Dermis blood vessel endothelial cell (primary cell): ENCODE results near the gene NOS1. TPM values are rescaled to one million over a fixed set of nuclear protein-coding genes. Genes with fewer than 3 reads are reported as not detected.

Experiments
- DNase-seq: peaks from one replicate; pipeline ENCODE4 v3.0.0; 2010
- total RNA-seq: library from RNA; depleted of rRNA; stranded (reverse); fragments of >200 nt; gene quantifications from 2 replicates; pipeline ENCODE4 v1.2.3, GENCODE V29; 2014

NOS1 gene
- total RNA-seq, 1 donor from 2014 or later = not detected

DNA sequence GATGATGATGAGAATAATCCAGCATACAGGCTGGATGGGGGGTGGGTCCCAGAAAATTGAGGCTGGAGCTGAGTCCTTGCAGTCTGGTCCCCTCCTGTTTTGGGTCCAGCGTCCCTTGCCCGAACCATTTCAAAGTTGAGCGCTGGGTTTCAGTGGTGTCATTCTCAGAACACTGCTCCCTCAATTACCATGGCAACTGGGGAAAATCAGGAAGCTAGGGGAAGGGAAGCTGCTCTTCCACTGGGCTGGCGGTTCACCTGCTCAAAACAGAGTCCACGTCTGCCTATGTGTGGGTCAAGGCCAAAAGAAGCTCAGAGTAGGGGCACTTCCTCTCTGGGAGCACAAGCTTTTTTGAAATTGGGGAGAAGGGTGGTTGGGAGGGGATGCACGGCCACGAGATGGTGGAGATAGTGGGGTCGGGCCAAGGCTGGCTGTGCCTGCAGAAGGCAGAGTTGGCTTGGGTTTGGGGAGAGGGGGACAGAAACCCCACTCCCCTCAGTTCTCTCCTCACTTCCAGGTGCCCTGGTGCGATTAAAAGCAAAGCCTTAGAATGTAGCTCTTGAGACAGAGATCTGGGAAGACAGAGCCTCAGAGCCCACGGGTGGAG is 1.7 kb upstream of the NOS1 start:
- no peak for DNase-seq

DNA sequence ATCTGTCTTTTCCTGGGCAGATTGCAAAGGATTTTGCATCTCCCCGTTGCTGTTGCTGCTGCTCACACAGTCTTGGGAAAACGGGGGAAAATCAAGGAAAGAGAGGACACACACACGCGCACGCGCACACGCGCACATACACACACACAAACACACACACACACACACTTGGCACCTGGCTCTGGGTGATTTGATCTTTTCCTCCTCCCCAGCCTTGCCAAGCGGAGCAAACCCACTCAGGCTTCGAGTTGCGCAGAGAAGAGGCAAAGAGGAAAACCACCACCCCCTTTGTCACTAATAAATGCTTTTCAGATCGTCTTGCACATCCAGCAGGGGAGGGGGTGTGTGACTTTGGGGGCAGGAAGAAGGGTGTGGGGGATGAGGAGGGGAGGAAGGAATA is 965 bp upstream of the NOS1 start:
- DNase-seq = no peak

DNA sequence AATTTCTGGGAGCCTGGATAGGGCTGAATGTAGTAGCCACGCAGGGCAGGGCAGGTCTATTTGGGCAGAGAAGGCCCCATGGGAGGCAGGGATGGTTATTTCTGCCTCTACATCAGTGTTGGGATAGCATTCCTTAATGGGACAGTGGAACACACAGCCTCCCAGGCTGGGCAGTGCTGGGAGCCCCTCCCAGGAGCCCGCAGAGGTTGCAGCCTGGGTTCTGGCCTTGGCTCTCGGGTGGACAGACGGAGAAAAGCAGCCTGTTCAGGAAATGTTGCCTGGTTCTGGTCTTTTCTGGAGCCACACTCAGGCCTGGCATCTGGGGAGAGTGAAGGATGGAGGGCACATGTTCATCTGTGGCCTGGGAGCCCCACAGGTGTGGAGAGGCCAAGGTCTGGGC is 479 bp upstream of the NOS1 start:
- no peak for DNase-seq

DNA sequence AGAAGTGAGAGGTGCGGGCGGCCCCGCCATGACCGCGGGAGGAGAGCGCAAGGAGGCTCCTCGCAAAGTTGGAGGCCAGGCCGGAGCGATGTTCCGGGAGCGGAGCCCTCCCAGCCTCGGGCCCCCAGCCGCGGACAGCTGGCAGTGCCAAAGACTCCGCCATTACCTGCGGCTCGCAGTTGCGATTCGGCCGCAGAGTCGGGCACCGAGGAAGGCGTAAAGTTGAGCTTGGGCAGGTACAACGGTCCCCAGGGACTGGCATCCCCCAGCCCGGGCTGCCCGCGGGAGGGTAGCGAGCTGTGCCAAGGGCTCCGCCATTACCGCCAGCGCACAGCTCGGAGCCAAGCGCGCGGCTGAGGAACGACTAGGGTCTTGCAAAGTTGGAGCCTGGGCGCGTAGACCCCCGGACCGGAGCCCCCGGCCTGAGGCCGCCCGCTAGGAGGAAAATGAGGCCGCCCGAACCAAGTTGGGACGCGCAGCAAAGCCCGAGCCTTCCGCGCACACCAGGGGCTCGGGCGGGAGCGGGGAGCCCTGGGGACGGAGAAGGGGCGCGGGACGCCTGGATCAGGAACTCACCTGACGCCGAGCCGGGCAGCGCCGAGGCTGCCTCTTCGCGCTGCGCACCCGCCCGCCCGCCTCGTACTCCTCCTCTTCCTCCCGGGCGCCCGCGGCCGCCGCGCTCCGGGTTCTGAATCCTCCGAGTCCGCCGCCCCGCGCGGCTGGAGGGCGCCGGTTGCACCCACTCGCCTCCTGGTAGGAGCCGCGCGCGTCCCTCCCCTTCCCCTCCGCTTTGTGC is 677 bp downstream of the NOS1 start:
- DNase-seq = no peak

DNA sequence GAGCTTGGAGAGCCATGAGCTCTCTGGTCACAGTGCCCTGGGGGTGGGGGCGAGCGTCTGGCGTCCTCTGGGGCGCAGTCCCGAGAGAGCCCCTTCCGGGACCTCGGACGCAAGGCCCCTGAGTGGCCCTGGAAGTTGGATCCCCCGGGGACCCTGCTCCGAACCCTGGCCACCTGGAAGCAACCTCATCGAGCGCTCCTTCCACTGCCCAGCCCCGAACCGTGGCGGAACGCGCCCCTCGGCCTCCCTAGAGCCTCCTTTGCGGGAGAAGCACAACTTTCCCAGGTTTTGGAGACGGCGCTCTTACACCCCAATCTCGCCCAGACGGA is 1.2 kb downstream of the NOS1 start:
- no peak for DNase-seq

- no peak for DNase-seq
Observed at GRCh38 chr12:117359029-117359845, 2.2 kb downstream of the NOS1 start.

- no peak for DNase-seq
Observed at GRCh38 chr12:117356048-117356447, 5.4 kb downstream of the NOS1 start.

- no peak for DNase-seq
Observed at GRCh38 chr12:117352883-117353282, 8.5 kb downstream of the NOS1 start.

- no peak for DNase-seq
Observed at GRCh38 chr12:117352206-117352605, 9.2 kb downstream of the NOS1 start.

DNA sequence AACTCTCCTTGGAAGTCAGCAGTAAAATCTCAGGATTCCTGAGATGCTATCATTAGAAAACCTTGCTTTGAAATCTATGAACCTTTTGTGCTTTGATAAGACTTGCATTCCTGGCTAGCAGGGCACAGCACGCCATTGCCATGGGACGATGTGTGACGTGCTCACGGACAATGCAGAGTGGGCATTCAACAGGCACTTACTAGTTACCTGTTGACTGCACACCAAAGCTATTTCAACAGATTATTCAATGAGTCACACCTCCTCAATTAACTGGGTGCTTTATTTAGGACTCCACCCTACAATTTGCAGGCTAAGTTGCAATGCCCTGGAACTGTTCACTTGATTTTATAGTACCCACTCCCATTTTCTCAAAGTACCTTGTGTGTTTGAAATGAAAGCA is 11.3 kb downstream of the NOS1 start:
- no peak for DNase-seq

DNA sequence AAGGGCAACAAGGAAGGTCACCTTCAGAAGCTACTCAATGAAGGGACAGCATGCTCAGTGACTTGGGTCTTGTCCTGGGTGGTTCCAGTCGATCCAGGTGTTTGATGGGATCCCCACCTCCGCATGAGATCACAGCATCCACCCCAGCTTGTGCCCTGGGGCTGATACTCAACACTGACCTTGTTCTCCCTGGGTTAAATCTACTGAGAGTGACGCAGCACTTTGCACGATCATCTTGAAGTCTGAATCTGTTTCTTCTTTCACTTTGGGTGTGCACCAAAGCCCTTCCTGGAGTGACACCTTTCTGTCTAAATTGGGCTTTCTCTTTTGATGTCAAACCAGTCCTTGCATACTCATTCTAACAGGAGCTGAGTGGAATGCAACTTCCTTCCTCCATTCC is 13.8 kb downstream of the NOS1 start:
- DNase-seq = no peak

DNA sequence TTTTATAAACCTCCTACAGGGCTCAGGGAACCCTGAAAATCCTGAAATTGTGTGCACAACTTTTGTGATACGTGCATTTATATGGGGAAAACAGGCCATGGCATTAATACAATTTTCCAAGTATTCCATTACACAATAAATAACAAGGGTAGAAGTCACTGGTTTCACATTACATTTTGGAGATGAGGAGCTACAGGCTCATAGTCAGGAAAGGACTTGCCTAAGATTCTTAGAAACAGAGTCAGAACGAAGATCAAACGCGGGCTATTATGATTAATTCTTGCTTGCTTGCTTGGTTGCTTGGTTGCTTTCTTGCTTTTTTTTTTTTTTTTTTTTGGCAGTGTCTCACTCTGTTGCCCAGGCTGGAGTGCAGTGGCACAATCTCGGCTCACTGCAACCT is 16.7 kb downstream of the NOS1 start:
- no peak for DNase-seq

GRCh38 chr12:117343849-117344248 is 17.6 kb downstream of the NOS1 start:
- DNase-seq = no peak

- peak; percentile 15 for DNase-seq
Observed at GRCh38 chr12:117343296-117343695, 18.1 kb downstream of the NOS1 start.

DNA sequence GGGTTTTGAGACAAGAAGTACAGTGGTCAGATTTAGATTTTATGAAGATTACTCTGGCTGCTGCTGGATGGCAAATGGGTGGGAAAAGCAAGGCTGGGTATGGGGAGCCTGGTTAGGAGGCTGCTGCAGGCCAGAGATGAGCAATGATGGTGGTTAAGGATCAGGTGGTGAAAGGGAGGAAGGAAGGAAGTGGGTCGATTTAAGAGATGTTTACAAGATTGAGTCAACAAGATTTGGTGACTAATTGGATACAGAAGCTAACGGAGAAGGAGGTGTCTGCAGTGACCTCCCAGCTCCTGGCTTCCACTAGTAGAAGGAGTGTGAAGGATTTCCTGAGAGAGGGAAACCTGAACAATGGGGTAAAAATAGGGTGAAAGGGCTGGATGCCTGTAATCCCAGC is 18.7 kb downstream of the NOS1 start:
- DNase-seq = no peak

DNA sequence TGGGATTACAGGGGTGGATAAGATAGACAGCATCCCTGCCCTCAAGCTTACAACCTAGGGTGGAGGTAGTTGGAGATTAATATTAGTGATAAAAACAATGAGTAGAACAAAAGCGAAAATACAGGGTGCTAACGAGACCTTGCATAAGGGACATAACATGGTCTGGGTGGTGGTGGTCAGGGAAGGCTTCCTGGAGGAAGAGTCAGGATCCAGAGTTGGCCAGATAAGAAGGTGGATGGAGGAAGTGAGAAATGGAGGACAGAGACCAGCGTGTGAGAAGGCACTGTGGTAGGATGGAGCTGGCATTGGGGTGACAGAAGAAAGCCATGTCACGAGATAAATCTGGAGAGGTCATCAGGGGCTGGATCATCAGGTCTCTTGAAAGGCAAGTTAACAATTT is 19.2 kb downstream of the NOS1 start:
- DNase-seq = no peak

DNA sequence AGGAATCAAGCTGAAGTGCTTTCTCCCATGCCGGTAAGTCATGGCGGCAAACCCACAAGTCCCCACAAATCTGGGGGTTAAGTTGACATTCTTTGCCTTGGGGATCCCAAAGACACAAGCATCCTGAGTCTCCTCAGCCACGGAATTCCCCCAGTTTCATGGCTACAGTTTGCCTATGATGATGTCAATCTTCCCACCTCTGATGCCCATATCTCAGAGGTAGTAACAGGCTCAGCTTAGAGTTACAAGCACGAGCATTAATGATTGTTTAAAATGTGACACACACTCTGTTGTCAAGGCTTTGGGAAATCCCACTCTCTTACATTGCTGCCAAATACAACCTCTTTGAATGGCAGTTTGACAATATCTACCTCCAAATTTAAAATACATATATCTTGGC is 22.3 kb downstream of the NOS1 start:
- DNase-seq = no peak

DNA sequence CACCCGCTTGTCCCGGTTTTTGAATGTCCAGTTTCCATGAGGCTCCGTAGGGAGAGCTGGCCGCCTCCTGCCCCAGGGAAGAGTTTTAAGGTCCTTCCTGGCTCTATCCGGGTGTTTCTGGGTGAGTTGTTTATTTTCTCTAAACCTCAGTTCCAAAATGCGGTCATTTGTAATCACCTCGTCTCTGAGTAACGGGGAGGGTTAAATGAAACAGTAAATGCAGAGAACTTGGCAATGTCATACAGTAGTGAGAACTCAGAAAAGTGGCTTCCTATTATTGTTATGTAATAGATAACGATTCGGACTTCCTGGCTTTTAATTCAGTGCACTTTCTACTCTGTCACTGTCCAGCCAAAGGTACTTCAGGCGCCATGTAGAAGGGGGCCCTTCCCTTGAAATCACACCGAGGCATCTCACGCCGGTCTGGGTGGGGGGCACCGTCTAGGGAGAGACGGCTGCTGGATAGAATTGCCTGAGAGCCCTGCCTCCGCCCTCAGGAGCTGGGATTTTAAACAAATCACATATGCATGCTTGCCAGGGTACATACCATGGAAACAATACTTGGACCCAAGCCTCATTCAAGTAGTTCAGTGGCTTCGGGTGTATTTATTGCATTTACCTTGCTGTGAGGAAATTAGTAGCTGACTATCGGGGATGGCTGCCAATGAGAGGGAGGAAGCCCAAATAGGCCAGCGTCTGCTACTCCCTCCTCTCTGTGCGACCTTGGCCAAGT is 26.4 kb downstream of the NOS1 start:
- DNase-seq = peak; percentile 2

GRCh38 chr12:117334051-117334450 is 27.4 kb downstream of the NOS1 start:
- DNase-seq = no peak

GRCh38 chr12:117333331-117333881 is 28.0 kb downstream of the NOS1 start:
- DNase-seq = no peak

DNA sequence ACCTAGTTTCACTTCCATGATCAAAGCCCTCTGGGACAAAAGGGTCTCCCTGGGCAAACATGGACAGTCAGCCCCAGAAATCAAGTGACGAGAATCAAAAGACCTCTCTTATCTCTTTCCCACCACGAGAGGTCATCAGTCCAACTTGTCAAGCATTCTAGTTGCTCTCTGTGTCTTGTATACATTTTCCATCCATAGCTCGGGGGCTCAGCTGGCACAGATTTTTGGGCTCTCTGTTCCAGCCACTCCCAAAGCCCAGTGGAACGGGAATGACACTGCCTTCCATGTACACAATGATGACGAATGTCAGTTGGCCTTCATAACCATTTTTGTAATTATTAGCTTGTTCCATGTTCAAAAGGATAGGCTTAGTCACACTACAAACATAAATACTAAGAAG is 29.7 kb downstream of the NOS1 start:
- DNase-seq = peak; percentile 8

DNA sequence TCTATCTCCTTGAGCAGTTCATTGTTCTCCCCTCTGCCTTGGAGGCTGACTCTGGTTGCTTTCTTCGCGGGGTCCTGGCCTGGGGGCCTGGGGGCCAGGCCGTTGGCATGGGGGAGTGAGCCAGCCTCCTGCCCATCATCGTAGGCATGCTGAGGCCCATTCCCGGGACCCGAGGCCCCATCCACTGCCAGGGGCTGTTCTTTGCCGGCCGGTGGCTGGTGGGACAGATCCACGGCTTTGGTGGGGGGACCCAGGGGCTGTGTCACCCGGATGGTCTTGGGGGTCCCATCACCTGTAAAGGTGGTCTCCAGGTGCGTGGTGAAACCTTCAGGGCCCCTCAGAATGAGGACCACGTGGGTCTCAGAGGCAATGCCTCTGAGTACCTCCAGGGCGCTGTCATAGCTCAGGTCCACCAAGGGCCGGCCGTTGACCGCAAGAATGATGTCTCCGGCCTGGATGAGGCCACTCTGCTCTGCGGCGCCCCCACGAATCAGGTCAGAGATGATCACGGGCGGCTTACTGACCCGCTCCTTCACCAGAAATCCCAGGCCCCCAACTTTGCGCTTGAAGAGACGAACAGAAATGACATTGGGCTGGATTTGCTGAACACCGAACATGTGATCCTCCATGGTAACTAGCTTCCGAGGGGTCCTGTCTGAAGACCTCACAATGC is 30.8 kb downstream of the NOS1 start:
- DNase-seq = no peak
